Left renal cortex interstitium (tissue), 4 donors: ENCODE measurements around the gene SLC25A47. TPM values are rescaled to one million over a fixed set of nuclear protein-coding genes. Genes with fewer than 3 reads are reported as not detected.
"Not testable (repeated sequence)": the region's sequence is repeated elsewhere in the genome, so short reads cannot be mapped to it uniquely, and the experiment has no call there.

Source experiments
- DNase-seq, 4 donors: peaks; one replicate each; pipeline ENCODE4 v3.0.0-alpha.2; 2013; ENCODE audit warnings: low read depth in 4 of 4, low spot score in 2 of 4, missing footprints in 1 of 4
- polyA plus RNA-seq, 4 donors: library from polyadenylated mRNA; unstranded; fragments of 120-200 nt; gene quantifications; one replicate each; pipeline ENCODE4 v1.2.1, GENCODE V29; 2013; ENCODE audit not compliant: insufficient read length in 4 of 4

The SLC25A47 gene, protein sequence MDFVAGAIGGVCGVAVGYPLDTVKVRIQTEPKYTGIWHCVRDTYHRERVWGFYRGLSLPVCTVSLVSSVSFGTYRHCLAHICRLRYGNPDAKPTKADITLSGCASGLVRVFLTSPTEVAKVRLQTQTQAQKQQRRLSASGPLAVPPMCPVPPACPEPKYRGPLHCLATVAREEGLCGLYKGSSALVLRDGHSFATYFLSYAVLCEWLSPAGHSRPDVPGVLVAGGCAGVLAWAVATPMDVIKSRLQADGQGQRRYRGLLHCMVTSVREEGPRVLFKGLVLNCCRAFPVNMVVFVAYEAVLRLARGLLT
- not detected for polyA plus RNA-seq

DNA sequence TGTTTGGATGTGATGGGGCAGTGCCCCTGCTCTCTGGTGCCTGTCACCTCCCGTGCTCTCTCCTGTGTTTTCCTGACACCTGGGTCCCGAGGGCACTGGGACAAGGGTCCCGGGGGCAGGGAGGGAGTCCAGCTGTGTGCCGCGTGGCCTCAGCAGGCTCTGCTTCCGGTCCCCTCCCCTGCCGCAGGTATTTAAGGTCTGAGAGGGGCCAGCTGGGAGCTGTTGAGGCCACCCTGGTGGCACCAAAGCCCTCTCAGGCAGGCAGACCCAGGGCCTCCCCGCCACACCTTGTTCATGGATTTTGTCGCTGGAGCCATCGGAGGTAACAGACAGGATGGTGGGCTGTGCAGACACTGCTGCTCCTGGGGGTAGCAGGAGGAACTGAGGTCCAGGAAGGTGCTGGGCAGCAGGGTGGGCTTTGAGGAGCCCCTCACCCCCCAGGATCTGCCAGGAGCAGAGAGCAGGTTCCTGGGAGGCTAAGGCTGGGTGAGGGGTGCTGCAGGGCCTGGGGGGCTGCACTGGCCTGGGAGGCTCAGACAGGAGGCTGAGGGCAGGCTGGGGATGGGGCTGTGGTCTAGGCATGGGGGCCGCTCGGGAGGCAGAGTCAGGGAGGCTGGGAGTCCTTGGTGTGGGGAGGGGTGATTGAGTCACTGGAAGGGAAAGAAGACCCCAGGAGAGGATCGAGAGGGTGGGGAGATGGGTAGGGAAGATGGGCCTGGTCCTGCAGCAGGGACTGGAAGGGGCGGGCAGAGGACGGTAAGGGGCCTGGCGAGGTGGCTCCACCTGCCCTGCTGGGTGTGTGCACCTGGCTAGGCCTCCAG is at the start of gene SLC25A47:
SLC25A47 (plus strand) TSS at position 219 of the 821 bp plus-strand sequence; CDS start at position 295, 76 bp downstream.
- no peak for DNase-seq

DNA sequence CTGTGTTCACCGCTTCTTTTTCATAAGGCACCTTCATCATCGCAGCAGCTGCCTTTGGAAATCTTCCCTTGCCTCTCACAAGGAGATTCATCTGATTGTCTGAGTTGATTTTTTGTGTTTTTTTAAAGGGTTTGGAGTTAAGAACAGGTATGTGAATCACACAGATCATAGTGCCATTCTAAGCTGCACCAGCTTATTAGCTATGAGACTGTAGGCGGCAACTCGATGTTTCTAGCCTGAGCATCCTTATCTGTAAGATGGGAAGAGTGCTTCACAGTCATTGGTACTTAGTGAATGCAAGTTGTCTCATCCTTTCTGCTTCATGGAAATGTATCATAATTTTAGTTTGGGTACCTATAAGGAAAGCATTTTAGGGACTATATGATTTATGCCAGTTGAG is 48.9 kb upstream of the SLC25A47 start:
- DNase-seq: no peak

DNA sequence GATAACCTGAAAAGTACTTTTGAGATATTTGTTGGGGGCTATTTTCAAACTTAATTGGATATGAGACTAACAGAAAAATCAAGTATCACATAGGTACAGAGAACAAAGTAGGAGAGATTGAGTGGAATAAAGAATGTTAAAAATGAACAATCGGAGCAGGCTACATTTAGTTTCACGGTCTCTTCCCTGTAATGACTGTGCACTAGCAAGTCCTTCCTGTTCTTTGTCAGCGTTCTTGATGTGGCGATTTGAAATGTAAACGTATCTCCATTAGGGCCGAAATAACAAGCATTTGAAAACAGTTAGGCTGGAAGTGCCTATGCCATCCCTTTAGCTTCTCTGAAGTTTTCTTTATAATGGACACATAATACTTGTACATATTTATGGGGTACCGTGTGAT is 47.9 kb upstream of the SLC25A47 start:
- DNase-seq: no peak

DNA sequence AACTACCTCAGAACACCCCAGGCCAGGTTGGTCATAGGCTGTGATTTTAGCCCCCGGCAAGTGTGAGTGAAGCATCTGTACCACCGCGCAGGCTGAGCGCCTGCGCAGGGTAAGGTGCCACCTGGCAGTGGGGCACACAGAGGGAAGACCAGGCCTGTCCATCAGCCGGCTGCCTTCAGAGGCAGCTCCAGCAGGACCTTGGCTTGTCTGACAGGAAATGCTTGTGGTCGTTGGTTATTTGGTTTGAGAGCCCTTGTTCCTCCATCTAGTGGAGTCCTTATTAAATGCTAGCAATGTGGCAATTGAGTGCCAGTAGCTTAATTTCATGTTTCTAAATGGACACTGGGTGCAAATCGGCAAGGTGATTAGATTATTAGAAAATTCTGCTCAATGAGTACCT is 44.4 kb upstream of the SLC25A47 start:
- no peak for DNase-seq

DNA sequence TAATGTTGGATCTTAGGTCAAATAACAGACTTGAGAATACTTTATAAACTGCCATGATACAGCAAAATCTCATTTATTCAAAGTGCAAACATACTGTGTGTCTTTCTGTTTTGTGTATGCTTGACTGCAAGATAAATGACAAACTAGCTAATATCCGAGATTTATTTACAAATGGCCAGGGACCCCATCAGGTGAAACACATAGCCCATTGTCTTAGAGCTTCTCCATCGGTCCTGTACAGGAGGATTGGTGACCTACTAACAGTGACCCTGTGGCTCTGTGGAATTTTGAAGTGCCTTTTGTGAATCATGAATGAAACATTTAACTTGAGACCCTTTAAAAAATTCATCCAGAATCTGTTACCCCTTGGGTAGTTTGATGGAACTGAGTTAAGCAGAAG is 44.0 kb upstream of the SLC25A47 start:
- DNase-seq: no peak

DNA sequence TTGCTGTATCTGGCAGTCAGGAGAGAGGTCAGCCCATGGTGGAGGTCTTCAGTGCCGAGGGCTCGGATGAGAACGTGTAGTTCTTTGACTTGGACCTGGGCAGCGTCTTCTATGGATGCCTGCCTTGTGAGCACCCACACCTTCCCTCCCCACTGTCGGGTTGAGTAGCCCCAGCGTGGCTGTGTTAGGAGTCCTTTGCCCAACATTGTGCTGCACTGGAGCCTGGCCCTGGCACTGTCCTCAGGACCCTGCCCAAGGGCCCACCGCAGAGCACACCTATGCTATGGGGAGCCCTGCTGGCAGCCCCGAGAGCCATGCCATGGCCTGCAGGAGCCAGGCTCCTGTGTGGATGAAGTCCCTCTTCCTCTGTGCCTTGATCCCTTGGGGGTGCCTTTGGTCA is 43.6 kb upstream of the SLC25A47 start:
- DNase-seq: no peak

DNA sequence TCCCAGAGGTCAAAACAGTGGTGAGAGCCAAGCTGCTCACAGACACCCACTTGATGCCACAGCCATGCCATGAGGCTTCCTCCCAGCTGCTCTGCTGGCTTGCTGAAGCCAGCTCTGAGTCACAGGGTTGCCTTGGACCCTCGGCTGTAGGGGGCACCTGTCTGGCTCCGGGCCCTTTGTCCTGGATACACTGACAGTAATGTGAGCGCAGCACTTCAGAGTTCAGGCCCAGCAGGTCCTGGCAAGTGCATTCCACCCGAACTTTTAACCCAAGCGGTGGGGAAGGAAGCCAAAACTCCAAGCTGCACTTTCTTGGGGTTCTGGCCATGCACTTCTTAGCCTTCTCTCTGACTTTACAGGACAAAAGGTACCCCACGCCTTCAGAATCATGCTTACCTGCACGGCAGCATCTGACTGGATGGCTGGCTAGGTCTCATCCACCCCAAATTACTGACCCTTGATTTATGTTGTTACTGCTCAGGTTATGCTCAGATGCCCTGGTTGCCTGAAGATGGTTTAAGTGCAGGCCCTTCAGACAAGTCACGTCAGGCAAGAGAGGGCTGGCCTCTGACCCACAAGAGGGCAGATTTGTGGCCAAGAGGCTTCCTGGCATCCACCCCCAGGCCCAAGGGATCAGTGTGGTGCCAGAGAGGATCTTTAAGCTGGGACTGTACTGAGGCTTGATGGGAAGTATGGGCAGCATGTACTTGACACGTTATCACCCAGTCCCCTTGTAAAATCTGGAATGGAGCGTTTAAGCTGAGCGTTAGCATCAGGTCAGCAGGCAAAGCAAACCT is 41.7 kb upstream of the SLC25A47 start:
- no peak for DNase-seq

DNA sequence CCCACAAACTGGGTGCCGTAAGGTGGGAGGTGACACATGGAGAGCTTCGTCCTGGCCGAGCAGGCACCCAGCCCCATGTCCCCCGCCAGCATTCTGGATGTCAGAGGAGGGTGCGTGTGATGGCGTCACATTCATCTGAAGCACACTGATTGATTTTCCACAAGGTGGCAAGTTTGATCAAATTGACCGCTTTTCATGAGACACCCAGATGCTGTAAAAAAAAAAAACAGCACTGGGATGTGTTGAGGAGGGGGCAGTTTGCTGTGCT is 41.1 kb upstream of the SLC25A47 start:
- no peak for DNase-seq

DNA sequence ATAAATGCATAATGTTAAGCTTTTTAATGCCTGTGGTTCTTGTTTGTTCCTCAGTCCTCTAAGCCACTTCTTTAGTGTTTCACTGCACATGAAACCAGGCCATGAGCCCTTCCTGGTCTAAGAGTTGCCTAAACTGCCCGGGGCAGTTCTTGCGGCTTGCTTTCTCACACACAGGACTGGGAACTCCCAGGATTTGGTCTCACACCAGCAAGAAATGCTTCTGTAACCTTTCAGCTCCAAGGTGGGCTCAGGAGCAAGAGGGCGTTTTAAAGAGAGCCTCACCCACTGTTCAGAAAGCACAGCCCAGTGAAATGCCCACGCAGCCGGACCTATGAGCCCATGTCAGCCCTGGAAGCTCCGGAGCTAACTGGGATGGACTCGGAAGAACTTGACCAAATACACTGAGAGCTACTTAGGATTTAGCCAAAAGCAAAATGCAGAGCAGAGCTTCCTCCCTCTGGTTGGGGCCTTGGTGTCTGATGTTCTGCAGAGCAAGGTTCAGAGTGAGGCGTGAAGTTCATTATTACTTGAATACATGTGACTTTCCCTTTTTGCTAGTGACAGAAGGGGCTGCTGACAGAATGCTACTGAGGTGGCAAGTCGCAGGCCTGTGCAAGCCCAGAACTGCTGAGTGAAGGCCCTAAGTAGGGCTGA is 40.2 kb upstream of the SLC25A47 start:
- DNase-seq: no peak

DNA sequence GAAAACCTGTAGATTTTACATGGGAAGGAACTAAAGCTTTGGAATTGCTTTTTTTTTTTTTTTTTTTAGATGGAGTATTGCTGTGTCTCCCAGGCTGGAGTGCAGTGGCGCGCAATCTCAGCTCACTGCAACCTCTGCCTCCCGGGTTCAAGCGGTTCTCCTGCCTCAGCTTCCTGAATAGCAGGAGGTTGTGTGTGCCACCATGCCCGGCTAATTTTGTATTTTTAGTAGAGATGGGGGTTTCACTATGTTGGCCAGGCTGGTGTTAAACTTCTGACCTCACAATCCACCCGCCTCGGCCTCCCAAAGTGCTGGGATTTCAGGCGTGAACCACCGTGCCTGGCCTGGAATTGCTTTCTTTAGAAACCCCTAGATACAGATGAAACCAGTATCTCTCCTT is 39.7 kb upstream of the SLC25A47 start:
- not testable (repeated sequence) for DNase-seq

DNA sequence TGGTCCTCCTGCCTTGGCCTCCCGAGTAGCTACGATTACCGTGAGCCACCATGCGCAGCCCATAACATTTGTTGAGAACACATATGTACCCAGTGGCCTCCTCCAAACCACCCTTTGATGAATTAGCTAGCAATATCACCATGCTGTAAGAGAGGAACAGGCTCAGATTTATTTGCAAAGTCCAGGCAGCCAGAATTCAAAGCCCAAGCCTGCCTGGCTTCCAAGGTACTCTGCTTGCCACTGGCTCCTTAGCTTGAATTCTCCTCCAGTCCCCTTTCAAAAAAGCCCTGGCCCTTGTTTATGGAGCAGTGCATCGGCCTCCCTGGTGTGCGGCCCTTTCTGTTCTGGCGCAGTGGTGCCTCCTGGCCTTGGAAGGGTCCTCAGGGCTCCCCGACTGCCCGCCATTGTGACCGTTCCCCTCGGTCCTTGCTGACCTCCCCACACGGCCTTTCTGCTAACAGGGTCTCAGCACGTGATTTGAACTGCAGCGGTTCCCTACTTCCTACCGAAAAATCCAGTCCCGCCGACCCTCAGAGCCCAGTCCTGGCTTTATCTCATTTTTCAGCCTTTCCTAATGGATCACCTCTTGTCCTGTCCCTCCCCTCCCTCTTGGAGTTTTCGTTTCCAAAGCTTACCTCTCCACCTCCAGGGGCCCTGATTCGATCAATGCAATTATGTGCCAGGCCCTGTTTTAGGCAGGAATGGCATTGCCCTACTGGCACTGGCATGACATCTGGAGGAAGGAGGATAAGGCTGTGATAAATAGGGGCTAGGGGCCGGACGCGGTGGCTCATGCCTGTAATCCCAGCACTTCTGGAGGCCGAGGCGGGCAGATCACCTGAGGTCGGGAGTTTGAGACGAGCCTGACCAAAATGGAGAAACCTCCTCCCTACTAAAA is 38.9 kb upstream of the SLC25A47 start:
- no peak for DNase-seq

DNA sequence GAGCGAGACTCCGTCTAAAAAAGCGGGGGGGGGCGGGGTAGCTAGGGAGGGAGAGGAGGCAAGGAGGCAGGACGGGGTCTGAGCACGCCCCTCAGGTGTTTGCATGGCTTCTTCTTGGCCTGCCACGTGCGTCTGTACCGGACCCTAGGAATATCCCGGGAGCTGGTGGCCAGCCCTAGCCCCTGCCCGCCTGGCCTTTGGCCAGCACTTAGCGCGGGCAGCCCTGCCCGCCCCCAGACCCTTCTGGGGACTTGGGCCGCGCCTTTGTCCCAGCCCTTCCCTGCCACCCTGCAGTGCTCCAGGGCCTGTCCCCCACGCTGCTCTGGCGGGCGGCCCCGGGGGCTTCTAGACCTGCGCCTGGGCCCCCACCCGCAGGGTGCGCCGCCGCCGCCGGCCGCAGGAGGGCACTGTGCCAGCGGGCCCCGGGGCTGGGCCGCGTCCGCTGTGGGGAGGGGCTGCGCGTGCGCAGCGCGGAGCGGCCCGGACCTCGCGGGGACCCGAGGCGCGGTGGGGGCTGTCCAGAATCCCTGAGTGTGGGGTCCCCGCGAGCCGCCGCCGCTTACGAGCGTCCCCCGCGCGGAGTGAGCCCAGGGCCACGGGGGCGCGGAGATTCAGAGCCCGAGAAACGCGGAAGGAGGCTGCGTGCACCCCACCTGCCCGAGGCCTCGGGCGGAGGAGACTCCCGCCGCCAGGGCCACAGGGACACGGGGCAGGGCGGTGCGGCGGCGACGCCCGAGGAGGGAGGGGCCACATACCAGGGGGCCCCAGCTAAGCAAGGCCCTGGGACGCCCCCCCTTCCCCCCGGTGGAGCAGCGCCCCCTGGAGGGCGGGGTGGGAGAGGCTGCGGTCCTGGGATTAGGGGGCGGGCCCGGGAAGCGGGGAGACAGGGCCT is 37.9 kb upstream of the SLC25A47 start:
- DNase-seq: no peak

DNA sequence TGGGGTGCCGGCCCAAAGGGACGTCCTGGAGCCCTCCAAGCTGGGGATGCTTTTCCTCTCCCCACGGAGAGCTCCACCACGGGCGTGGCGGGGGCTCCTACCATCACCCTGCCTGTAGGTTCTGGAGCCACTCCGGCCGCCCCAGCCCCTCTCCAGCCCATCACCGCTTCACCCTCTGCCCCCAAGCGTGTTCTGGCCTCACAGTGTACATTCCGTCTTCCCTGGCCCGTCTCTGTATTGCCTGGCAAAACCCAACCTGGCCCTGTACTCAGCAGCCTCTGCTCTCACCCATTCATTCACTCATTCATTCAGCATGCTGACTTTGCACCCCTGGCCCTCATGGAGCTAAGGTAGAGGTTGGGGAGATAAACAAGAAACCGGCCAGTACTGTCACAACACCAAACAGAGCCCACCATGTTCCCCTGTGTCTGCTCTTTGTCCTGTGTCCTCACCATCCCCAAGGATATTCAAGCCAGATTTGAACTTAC is 37.2 kb upstream of the SLC25A47 start:
- DNase-seq: no peak

DNA sequence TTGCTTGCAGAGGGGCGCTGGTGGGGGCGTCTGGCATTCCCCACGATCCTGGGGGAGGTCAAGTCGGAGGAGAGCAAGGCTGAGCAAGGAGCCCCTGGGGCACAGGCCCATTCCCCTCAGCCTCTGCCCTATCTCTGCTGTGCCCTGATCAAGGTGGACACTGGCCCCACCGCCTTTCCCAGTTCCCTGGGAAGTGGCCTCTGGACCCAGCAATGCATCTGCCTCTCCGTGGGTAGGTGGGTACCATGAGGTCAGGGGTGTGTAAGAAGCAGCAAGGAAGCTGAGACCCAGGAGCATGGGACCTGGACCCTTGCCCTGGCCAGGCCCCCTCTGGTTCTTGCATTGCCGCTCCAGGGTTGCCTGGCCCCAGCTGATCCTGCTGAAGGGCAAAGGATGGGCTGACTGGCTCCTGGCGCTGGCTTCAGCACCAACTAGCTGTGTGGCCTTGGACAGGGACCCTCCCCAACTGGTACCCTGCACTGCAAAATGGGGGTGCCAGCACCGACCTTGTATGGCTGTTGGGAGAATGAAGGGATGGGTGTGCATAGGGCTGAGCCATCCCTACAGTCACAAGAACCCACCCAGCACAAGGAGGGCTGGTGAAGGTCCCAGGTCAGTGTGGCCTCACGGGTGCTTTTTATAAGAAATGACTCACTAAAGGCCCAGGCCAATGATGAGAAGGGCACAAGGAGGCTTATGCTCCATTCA is 36.5 kb upstream of the SLC25A47 start:
- no peak for DNase-seq

DNA sequence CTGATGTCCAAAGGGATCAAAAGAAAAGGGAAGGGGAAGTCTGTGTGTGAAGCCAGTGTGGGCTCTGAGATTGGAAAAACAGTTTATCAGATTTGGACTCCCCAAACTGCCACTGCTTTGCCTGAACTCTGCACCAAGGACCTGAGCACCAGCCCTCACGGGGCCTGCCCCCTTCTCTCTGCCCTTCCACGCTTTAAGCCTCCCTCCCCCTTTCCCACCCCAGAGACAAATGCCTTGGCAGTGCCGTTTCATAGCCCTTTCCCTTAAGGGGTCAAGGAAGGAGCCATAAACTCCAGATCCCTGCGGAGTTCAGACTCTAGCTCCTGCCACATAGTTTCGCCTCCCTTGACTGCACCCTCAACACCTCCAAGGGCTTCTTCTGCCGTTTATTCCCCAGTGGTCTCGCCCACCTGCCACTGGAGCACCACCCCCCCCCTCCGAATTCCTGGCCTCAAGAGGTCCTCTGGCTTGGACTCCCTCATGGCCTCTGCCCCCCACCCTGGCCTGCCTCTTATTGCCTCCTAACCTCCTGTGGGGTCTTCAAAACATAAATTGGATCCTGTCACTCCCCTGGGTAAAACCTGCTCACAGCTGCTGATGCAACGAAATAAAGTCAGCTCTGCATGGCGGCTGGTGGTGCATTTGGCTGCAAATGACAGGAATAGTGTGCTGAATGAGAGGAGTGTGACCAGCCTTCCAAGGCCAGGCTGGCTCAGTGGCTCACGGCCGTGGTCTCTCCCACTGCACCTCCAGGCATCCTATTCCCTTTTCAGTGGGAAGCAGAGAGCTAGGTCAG is 35.7 kb upstream of the SLC25A47 start:
- DNase-seq: no peak

DNA sequence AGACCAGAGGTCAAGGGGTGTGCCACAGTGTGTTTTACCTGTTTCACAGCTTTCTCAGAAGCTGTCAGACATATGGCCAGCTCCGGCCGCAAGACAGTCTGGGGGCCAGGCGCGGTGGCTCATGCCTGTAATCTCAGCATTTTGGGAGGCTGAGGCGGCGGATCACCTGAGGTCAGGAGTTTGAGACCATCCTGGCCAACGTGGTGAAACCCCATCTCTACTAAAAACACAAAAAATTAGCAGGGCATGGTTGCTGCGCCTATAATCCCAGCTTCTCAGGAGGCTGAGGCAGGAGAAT is 35.2 kb upstream of the SLC25A47 start:
- not testable (repeated sequence) for DNase-seq

DNA sequence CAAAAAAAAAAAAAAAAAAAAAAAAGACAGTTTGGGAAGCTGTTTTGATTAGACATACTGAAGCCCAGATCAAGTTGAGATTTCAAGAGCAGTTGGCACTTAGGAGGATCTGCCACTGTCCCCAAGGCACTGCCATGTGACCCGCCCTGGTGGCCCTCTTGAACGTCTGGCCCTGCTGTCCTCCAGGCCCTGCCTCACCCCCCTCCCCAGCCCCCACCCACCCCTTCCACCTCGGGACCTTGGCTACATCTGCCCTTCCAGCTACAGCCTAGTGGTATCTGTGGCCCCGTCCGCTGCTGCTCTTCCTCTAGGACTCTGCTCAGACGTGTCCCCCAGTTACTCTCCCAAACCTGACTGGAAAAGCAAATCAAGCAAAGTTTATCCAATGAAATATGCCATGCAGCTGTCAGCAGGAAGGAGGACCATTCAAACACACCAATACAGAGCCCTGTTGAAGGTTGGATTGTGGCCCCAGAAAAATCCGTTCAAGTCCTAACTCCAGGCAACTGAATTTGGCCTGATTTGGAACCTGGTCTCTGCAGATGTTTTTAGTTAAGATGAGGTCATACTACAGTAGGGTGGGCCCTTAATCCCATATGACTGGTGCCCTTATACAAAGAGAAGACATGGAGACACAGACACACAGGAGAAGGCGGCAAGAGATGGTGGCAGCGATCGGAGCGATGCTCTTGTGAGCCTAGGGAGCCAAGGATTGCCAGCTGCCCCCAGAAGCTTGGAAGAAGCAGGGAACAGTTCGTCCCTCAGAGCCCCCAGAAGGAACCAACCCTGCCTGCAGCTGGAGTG is 34.6 kb upstream of the SLC25A47 start:
- DNase-seq: no peak
